HG02763 (cell line): ENCODE results near the gene CSAD.

Experiments
- ATAC-seq: cut with Tn5 transposase; IDR thresholded peaks from one replicate; pipeline ENCODE4 v1.9.1; 2021; ENCODE audit warnings: mild to moderate bottlenecking, moderate library complexity; ENCODE audit not compliant: unreplicated experiment

Gene CSAD, protein sequence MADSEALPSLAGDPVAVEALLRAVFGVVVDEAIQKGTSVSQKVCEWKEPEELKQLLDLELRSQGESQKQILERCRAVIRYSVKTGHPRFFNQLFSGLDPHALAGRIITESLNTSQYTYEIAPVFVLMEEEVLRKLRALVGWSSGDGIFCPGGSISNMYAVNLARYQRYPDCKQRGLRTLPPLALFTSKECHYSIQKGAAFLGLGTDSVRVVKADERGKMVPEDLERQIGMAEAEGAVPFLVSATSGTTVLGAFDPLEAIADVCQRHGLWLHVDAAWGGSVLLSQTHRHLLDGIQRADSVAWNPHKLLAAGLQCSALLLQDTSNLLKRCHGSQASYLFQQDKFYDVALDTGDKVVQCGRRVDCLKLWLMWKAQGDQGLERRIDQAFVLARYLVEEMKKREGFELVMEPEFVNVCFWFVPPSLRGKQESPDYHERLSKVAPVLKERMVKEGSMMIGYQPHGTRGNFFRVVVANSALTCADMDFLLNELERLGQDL

DNA sequence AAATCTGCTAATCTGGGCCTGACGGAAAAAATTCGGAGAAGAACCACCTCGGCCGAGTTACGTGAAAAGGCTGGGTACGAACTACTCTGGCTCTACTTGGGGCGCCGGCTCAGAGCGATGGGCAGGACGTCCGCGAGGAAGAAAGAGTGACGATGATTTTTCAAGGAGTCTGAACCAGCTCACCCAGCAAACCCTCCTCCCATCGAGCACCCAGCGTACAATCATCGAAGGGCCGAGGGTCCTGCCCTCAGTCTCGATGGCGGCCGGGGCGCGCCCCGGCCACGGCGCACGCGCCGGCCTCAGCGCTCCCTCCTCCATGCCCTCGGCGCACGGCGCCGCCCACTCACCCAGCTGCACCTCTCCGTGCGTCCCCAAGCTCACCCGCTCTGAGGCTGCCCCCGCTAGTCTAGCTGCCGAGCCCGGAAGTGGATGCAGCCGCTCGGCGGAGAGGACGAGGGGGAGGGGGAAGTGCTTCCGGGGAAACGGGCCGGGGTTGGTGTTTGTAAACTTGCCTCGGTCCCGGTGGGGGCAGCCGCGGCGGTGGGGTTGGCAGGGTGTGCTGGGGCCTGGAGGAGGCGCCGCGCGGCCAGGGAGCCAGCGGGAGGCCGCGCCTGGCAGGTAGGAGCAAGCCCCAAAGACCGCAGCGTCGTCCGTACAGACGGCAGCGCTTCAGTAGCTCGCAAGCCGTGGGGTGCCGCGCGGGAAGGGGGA, at the start of gene CSAD, which contains the start of gene ZNF740:
Gene CSAD (minus strand): TSS at position 706 of the 711 bp plus-strand sequence. CDS start 7,455 bp downstream, outside the sequence.
Gene ZNF740 (plus strand): TSS at position 503 of the 711 bp plus-strand sequence. CDS start 1,262 bp downstream, outside the sequence.
- peak; percentile 93 for ATAC-seq

DNA sequence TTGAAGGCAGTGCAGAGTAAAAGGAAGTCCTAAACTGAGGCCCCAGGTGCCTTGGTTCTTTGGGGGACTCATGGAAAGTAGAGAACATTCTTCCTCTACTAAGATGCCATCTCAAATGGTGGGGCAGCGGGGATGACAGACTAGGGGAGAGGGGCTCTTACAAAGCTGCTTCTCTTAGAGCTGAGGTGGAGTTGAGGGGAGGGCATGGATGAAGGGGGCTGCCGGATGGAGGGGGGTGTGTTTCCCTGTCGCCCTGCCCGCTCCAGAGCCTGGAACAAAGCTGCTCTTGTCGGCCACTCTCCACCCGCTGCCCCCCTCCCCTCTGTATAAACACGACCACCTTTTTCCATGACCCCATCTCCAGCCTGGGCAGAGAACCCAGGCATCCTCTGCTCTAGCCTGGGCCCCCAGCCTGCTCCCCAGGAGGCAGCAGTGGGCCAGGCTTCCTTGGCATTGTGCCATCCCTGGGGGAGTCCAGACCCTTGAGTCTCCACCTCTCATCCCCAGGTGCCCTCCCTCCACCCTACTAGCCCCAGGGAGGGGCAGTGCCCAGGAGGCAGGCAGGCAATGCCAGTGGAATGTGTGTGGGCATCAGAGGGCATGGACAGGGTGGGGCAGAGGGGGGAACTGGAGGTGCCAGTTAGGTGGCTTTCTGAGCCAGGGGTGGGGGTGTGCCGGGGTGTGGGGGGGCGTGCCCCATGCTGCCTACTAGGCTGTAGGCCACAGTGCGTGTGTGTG, 49.6 kb upstream of the CSAD start:
- ATAC-seq: no peak

DNA sequence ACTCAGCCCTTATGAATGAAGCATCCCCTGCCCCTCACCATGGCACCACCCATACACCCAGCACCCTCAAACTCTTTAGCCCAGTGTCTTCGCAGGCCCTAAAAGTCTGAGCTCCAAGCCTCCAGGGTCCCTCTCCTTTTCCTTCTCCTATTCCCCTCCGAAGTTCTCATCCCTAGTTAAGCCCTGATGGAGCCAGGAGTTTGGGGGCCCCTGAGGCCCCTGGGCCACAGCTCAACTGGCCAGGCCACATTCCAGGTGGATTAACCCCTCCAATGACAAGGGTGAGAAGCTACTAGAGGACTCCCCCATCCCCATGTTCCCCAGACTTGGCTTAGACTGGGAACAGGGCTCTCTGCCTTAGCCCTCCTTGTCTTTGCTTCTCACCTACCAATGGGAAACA, 48.7 kb upstream of the CSAD start:
- no peak for ATAC-seq

DNA sequence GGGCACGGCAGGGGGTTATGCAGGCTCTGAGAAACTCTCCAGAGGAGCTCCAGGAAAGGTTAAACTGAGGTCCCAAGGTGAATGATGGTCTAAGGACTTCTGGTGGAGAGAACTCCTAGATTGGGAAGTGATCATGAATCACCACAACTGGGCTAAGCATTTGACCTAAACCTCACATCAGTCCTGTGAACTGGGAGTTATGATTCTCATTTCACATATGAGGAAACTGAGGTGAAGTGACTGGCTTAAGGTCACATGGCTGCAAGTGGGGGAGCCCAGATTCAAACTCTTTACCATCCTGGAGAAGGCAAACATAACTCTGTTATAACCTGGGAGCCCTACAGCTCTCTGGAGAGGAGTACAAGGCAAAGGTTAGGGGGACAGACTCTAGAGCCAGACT, 47.1 kb upstream of the CSAD start:
- no peak for ATAC-seq

DNA sequence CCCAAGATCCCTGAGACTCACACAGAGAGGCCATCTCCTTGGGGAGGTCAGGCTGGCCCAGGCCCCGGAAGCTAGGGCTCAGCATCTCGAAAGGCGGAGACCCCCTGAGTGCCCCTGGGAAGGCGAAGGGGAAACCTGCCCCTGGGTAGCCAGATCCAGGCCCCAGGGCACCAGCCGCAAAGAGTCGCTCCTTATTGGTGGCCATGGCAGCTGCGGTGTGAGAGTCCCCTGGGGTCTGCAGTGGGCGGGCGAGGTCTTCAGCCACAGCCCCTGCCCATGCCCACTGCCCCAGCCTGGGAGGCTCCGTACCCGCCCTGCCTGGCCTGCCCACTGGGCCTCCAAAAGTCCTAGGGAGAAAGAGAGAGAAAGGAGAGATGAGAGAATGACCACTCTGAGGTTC, 46.6 kb upstream of the CSAD start:
- no peak for ATAC-seq

DNA sequence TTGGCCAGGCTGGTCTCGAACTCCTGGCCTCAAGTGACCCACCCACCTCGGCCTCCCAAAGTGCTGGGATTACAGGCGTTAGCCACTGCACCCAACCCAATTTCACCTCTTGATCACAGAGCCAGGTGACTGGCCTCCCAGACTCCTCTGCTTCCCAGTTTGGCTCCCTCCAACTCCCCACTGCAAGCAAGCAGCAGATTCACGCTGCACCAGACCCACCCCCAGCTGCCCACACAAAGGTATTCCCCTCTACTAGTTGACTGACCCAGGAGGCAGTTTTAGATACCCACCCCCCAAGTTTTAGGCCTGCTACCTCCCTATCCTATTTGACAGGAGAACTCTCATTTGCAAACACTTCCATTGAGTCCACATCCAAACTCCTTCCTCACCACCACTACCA, 46.1 kb upstream of the CSAD start:
- no peak for ATAC-seq

DNA sequence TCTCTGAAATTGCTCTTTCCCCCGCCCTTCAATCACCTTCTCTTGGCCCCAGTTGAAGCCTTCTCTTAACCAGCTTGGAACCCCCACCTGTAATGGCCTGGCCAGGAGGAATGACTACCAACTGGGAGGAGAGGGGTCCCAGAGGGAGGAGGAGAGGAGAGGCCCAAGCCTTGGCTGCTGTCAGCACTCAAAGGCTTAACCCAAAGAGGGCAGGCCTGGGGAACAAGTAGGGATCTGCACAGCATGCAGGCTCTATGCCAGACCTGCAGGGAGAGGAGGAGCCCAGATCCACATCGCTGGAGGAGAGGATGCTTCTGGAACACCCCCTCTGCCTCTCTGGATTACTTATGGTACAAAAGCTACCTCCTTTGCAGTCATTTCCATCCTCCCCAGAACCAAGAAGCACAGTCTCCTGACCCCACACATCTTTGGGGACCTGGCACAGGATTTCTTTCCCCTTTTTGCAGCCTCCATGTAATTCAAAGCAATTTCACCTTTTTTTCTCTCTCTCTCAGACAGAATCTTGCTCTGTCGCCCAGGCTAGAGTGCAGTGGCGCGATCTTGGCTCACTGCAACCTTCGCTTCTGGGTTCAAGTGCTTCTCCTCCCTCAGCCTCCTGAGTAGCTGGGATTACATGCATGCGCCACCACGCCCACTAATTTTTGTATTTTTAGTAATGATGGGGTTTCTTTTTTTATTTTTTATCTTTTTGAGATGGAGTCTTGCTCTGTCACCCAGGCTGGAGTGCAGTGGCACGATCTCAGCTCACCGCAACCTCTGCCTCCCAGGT, 45.1 kb upstream of the CSAD start:
- ATAC-seq: no peak

DNA sequence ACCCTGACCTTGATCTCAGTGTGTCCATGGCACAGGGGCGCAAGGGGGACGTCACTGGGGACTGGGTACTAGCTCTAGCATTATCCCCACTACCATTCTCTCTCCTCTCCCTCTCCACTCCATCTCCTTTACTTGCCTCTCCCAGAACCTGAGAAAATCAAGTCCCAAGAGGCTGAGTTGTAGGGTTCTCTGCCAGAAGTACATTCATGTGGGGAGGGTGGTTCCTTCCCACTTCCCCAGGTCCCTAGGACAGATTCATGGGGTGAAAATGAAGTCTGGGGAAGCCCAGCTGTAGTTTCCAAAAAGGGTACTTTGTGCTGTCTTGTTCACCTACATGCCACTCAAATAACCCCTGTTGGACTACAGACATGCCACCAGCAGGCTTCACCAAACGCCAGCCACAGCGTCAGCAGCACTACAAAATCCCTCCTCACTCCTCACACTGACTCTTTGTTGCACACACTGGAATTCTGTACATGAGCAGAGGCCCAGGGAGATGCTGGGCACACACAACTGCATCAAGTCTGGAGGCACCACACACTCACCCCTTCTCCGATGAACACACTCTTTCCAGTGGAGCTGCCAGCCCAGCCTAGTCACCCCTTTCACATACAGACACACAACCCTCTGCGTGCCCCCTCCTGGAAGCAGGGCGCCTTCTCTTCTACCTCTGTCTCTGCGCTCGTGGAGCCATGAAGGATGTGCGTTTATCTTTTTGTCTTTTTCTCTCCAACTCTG, 44.3 kb upstream of the CSAD start:
- ATAC-seq: no peak

DNA sequence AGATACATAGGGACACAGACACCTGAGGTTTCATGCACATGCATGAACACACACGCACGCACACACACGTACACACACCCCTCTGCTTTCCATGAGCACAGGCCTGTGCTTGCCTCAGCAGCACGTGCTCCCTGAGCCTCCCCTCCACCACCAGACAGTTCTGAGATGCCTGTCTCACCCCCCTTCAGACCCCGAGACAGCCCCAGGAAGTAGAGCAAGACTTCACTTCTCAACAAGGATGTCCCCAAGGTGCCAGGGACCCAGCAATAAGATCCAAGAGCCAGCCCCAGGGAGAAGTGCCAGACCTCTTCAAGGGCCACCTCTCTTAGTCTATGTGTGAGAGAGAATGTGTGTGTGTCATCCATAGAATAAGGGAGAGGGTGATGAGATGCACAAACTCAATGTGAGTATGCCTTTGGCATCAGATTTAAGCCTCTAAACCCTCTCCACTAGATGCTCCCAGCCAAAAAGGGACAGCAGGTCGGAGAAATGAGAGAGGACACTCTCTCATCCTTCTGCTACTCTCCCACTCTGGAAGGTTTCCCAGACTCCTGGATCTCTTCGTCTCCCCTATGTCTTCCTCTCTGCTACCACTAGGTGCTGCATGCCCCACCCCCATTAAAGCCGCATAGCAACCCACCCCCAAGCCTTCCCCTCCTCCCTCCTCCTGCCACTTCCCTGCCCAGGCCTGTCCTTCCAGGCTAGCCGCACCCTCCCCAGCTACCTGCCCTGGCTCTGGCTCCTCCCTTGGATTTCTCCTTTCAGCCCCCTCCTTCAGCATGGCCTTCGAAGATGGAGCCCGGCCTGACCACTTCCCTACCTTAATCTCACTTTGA, 43.6 kb upstream of the CSAD start:
- ATAC-seq: no peak

DNA sequence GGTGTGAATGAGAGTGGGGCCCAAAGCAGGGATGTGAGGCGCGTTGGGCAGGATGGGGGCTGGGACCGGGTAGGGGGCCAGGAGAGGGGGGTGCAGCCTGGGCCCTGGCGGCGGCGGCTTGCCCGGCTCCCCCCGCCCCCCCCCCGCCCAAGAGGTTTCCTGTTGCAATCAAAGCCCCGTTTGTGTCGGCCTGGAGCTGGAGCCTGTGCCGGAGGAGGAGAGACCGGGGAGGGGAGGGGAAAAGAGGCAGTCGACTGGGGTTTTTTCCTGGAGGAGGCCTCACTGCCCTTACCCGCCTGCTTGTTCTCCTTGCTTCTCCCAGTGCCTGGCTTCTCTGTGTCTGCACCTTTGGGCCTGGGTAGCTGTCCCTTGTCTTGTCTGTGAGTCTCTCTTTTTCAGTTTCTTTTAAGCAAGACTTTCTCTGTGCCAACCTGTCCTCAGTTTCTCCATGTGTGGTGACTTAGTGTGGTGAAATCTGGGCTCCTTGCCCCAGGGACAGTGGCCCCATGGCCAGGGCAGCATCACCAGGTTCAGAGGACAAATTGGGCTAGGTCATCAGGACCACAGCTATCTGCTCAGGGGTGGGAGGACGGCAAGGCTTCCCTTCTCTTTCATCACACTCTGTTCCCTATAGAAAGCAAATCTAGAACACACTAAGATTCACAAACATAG, 42.8 kb upstream of the CSAD start:
- no peak for ATAC-seq

DNA sequence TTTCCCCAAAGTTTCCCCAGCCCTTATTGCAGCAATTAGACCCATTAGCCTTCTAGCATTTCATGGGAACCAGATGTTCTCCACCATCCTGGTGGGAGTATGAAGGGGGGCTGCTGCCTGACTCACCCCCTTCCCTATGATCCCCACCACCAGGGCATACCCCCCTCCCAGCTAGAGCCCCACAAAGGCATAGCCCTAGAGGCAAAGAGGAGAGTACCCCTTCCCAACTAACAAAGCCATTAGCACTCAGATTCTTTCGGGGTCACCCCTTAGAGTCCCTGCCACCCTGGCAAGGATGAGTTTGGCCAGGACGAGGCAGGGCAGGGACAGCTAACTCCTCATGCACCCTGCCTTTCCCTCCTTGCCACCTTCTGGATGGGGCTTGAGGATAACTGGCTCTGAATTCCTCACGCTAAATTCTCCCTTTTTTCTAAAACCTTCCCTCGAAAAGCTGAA, 42.1 kb upstream of the CSAD start:
- ATAC-seq: no peak

DNA sequence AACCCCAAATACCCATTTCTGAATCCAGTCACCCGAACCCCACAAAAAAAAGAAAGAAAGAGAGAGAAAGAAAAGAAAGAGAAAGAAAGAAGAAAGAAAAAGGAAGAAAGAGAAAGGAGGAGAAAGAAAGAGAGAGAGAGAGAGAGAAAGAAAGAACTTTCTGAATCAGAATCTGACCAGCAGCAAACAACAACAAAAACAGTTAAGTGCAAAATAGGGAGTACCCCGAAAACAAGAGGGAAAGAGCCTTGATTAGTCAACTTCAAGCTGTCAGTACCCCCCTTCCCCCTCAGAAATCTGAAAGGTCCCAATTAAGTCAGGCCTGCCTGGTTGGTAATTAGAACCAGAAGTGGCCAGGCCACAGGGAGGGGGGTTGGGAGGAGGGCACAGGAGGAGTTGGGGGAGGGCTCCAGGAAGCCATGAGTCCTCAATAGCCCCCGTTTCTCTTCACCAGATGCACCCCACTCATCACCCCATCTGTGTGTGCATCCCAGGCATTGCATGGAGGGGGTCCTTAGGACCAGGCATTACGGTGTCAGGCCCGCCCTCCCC, 41.5 kb upstream of the CSAD start:
- ATAC-seq: no peak

DNA sequence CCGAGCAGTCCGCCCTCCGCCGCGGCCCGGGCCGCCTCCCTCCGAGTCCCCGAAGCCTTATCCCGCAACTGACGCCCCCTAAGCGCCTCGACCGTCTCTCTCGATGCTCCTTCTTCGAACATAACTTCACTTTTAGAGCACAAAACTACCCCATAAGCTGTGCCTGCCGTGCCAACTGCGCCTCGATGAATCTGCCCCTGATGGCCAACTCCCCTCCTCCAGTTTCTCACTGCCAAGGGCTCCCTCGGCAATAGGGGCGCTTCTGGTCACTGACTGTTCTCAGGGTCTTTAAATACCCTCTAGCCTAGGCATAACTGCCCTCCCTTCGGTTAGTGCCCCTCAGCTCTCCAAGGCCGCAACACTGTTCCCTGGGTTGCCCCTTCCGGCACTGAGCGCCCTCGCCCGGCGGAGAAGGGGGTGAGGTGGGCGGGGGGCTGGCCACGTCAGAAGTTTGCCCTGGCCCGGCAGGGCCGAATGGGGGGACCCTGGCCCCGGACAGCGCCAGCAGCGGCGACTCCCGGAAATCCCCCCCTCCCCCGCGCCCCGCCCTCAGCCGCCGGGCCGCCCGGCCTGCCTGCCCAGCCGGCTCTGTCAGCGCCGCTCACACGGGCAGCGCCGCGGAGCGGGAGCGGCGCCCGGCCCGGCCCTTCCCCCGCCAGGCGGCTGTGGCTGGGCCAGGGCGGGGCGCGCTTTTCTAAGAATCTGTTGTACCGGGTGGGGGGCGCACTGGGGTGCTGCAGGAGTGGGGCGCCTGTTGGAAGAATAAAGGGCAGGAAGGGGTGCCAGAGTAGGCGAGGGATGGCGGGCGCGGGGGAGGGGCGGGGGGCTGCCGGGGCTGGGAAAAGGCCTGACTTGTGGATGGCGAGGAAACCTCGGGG, 40.7 kb upstream of the CSAD start:
- no peak for ATAC-seq

DNA sequence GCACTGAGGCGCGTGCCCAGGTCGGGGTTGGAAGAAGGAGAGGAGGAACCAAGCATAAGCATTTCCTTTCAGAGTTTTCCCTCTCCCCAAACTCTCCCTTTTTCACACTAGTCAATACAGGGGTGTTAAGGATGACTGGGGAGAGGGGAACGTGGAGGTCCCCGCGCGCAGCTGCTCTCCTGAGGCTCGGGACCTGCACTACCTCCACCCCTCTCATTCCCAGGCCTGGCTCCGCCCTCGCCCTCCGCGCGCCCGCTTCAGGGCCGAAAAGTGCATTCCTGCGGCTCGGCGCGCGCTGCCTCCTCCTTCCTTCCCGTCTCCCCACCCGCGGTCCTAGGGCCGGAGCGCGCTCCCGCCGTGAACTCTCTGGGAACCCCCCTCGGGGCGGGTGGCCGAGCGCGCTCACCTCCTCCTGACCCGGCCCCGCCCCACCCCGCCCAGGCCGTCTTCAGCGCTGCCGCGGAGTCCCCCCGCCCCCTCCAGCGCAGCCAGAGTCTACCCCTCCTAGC, 40.0 kb upstream of the CSAD start:
- peak; percentile 48 for ATAC-seq

DNA sequence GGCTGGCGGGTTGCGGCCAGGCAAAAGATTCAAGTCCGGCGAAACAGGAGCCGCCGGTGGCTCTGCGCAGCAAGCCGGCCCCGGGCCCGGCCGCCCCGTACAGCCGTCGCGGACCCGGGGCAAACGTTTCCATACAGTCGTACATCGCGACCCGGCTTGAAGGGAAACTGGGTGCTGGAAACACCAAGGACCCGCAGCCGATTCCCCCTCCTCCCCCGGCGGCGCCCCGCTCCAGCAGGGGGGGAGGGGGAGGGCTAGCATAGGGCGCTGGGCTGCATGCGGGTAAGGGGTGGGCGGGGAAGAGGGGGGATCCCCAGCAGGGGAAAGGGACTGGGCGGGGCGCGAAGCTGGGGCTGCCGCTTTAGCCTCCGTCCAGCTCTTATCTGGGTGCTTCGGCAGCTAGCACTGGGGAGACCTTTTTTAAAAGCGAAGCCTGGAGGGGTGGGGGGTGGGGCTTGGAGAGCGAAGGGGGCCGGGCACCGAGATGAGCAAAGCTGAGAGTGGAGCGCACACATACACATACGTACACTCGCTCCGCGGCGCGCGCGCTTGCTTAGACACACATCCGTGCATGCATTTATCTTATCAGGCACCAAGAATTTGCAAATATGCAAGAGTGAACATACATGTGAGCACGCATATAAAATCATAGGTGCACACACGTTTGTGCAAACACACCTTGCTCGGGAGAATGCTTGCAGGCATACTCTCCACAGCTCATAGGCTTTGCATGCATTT, 39.4 kb upstream of the CSAD start:
- peak; percentile 26 for ATAC-seq

DNA sequence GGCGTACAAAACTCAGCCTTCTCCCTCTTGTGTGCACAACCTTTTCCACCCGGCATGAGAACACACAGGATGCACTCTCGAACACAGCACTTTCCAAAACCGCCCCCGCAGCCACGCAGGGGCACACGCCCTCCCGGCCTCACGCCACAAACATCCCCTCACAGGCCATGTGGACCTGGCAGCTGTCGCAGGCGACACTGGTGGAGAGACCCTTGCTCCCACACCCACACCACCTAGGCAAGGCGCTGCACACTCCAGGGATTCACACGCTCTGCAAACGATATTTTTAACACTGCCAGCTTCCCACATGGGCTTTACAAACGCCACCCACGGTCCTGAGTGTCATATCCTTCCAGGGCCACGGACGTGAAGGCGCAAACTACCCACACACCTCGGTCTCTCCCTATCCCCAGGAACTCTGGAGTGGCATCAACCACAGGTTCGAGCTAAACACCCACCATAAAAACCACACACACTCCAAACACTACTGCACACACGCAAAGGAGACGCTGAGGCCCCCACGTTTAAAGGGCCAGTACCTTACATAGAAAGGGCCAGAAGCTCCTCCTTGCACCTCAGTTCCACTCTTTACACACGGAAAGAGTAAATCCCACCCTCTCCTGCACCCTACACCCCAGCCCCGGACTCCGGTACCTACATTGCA, 38.7 kb upstream of the CSAD start:
- ATAC-seq: peak; percentile 21
